Astrocyte (in vitro differentiated cells and primary cell): Measurements from ENCODE around the gene CTDSPL. TPM values are rescaled to one million over a fixed set of nuclear protein-coding genes. Genes with fewer than 3 reads are reported as not detected.

ENCODE experiments used
- DNase-seq: peaks from one replicate; pipeline ENCODE4 v3.0.0-alpha.2; 2010; ENCODE audit warnings: low read depth
- FAIRE-seq: peaks from 2 replicates; lab custom pipeline; 2011; peaks lifted over from hg19 to GRCh38; lab: Jason Lieb, UNC
- H2AFZ ChIP-seq: 2 replicates; pipeline ENCODE4 v1.6.0; 2012; ENCODE audit warnings: low read depth, low read length, inconsistent platforms
- H3K27ac ChIP-seq: 2 replicates; pipeline ENCODE4 v1.5.1; 2011; ENCODE audit warnings: low read depth, low read length, inconsistent platforms
- H3K27me3 ChIP-seq: 2 replicates; pipeline ENCODE4 v1.6.0; 2011; ENCODE audit warnings: low read length, inconsistent platforms; ENCODE audit not compliant: insufficient read depth
- H3K36me3 ChIP-seq: 2 replicates; pipeline ENCODE4 v1.5.1; 2011; ENCODE audit warnings: low read length, inconsistent platforms; ENCODE audit not compliant: insufficient read depth
- H3K4me1 ChIP-seq: 2 replicates; pipeline ENCODE4 v1.5.1; 2011; ENCODE audit warnings: low read length, inconsistent platforms; ENCODE audit not compliant: insufficient read depth
- H3K4me2 ChIP-seq: 2 replicates; pipeline ENCODE4 v1.6.0; 2012; ENCODE audit warnings: low read length, inconsistent platforms
- H3K4me3 ChIP-seq: 2 replicates; pipeline ENCODE4 v1.5.1; 2011; ENCODE audit warnings: low read depth, mild to moderate bottlenecking, low read length, inconsistent platforms; ENCODE audit not compliant: insufficient read depth
- H3K79me2 ChIP-seq: 2 replicates; pipeline ENCODE4 v1.6.0; 2012; ENCODE audit warnings: mild to moderate bottlenecking, low read length, inconsistent platforms; ENCODE audit not compliant: insufficient read depth
- H3K9ac ChIP-seq: 2 replicates; pipeline ENCODE4 v1.6.0; 2012; ENCODE audit warnings: mild to moderate bottlenecking, low read length, inconsistent platforms
- H3K9me3 ChIP-seq: 2 replicates; pipeline ENCODE4 v1.5.1; 2012; ENCODE audit warnings: low read depth, mild to moderate bottlenecking, low read length, inconsistent platforms; ENCODE audit not compliant: insufficient read depth
- H4K20me1 ChIP-seq: 2 replicates; pipeline ENCODE4 v1.6.0; 2012; ENCODE audit warnings: low read length, inconsistent platforms; ENCODE audit not compliant: insufficient read depth
- H3K27ac Mint-ChIP-seq: one replicate; pipeline ENCODE4 v1.8.0; 2021; ENCODE audit warnings: mild to moderate bottlenecking, mixed read lengths; ENCODE audit not compliant: unreplicated experiment
- H3K27me3 Mint-ChIP-seq: one replicate; pipeline ENCODE4 v1.8.0; 2021; ENCODE audit warnings: low read depth, mixed read lengths; ENCODE audit not compliant: unreplicated experiment
- H3K36me3 Mint-ChIP-seq: one replicate; pipeline ENCODE4 v1.8.0; 2021; ENCODE audit warnings: low read depth, mixed read lengths; ENCODE audit not compliant: unreplicated experiment
- H3K4me1 Mint-ChIP-seq: one replicate; pipeline ENCODE4 v1.8.0; 2021; ENCODE audit warnings: low read depth, mixed read lengths; ENCODE audit not compliant: unreplicated experiment
- H3K4me3 Mint-ChIP-seq: one replicate; pipeline ENCODE4 v1.8.0; 2021; ENCODE audit warnings: mild to moderate bottlenecking, moderate library complexity, mixed read lengths; ENCODE audit not compliant: unreplicated experiment
- H3K9me3 Mint-ChIP-seq: one replicate; pipeline ENCODE4 v1.8.0; 2021; ENCODE audit warnings: mild to moderate bottlenecking, mixed read lengths; ENCODE audit not compliant: unreplicated experiment
- EZH2 ChIP-seq: IDR thresholded peaks from 2 replicates; pipeline ENCODE4 v1.6.1; 2012; ENCODE audit warnings: mild to moderate bottlenecking, low read length, inconsistent platforms; ENCODE audit not compliant: insufficient read depth
- total RNA-seq: library from RNA; stranded (reverse); gene quantifications from 2 replicates; pipeline ENCODE4 v1.2.1, GENCODE V29; 2021
- TF ChIP-seq, protein P1 (sequence below): IDR thresholded peaks from 2 replicates; pipeline ENCODE4 v1.5.1; 2011; ENCODE audit warnings: low read depth, mild to moderate bottlenecking, inconsistent platforms, low read length, moderate library complexity; ENCODE audit not compliant: insufficient read depth

CTDSPL gene
- total RNA-seq, 1 donor from 2014 or later = 37.9 TPM

DNA sequence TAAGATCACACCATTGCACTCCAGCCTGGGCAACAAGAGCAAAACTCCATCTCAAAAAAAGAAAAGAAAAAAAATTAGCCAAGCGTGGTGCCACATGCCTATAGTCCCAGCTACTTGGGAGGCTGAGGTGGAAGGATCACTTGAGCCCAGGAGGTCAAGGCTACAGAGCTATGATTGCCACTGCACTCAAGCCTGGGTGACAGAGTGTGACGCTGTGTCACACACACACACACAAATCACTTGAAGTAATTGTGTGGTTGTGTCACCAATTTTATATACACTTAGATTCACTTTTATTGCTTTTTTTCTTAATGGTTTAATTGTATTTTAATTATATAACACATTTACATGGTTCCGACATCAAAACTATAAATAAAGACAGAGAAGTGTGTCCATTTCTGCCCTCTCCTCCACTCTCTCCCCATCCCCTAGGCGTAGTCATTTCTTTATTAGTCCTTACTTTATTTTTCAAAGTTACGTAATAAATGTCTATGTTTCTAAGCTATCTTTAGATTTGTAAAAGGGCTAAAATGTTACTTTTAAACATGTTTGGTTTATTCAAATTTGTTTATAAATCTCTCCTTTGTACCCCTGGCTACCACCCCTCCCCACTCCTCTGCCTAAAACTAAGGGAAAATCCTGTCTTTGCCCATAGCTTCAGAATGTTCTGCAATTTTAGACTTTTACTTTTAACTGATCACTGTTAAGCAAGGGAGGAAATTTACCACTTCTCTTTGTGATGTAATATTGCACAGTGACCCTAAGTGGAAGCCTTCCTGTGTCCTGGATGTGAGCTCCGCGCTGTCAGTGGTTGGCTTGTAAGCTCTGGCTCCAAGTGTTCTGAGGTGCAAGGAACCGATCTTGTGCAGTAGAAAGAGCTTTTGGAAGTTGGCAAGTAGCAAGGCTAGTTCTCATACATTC is 118.1 kb downstream of the CTDSPL start:
- H3K4me3 Mint-ChIP-seq = no peak overlapping the region
- peaks cover 5% of the 10 kb centered on the region for H3K4me1 Mint-ChIP-seq
- TF ChIP-seq, protein P1, sequence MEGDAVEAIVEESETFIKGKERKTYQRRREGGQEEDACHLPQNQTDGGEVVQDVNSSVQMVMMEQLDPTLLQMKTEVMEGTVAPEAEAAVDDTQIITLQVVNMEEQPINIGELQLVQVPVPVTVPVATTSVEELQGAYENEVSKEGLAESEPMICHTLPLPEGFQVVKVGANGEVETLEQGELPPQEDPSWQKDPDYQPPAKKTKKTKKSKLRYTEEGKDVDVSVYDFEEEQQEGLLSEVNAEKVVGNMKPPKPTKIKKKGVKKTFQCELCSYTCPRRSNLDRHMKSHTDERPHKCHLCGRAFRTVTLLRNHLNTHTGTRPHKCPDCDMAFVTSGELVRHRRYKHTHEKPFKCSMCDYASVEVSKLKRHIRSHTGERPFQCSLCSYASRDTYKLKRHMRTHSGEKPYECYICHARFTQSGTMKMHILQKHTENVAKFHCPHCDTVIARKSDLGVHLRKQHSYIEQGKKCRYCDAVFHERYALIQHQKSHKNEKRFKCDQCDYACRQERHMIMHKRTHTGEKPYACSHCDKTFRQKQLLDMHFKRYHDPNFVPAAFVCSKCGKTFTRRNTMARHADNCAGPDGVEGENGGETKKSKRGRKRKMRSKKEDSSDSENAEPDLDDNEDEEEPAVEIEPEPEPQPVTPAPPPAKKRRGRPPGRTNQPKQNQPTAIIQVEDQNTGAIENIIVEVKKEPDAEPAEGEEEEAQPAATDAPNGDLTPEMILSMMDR = no peak
- TF ChIP-seq EZH2 = no peak
- no peaks in the 10 kb centered on the region for H3K4me1 ChIP-seq
- H3K4me2 ChIP-seq = no peak overlapping the region
- H2AFZ ChIP-seq = no peak overlapping the region
- no peak overlapping the region for H3K27ac Mint-ChIP-seq
- no peaks in the 10 kb centered on the region for H3K9me3 ChIP-seq
- no peaks in the 10 kb centered on the region for H3K79me2 ChIP-seq
- no peaks in the 10 kb centered on the region for H3K9me3 Mint-ChIP-seq
- no peak overlapping the region for H3K27ac ChIP-seq
- no peak overlapping the region for H3K9ac ChIP-seq
- DNase-seq (no peak), FAIRE-seq (no peak)
- H3K27me3 ChIP-seq = no peaks in the 10 kb centered on the region
- no peaks in the 10 kb centered on the region for H4K20me1 ChIP-seq
- H3K4me3 ChIP-seq = no peak overlapping the region
- no peaks in the 10 kb centered on the region for H3K27me3 Mint-ChIP-seq
- H3K36me3 Mint-ChIP-seq = peaks cover 13% of the 10 kb centered on the region
- H3K36me3 ChIP-seq = peaks cover 5% of the 10 kb centered on the region

DNA sequence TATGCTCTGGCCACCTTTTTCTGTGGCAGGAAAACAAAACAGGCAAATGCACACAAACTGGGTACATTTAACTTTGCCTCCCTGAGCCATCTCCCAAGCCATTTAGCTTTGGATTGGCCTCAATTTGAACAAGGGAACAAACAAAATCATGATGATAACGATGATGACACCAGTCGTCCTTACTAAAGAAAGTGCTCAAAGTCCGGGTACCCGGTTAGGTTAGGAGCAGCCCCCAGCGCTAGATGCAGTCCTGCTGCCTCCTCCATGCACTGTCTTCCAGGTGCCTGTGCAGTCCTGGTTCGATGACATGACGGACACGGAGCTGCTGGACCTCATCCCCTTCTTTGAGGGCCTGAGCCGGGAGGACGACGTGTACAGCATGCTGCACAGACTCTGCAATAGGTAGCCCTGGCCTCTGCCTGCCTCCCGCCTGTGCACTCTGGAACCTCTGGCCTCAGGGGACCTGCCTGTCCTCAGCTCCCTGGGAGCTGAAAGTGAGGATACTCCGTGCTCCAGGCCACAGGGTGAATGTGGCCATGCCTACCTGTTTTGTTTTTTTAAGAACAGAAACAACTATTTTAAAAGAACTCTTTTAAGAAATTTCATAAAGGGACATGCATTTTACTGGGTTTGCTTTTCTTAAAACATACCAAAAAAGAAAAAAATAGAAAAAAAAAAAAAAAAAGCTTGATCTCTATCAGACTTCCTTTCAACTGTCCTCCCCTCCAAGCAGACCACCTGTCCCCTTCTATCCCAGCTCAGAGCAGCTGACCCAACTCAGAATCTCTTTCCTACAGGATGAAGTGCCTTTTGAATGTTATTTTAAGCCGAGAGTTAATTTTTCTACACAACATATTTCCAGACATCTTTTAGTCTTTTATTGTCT is 119.0 kb downstream of the CTDSPL start:
- TF ChIP-seq, protein P1 = no peak
- no peak for TF ChIP-seq EZH2
- Histone ChIP-seq H2AFZ (no peak overlapping the region), H4K20me1 (no peaks in the 10 kb centered on the region), H3K4me2 (no peak overlapping the region), H3K79me2 (no peaks in the 10 kb centered on the region), H3K4me1 (no peaks in the 10 kb centered on the region), H3K9me3 (no peaks in the 10 kb centered on the region), H3K27ac (no peak overlapping the region), H3K36me3 (peaks cover 5% of the 10 kb centered on the region), H3K27me3 (no peaks in the 10 kb centered on the region), H3K9ac (no peak overlapping the region), H3K4me3 (no peak overlapping the region)
- H3K36me3 Mint-ChIP-seq = peaks cover 16% of the 10 kb centered on the region
- peaks cover 5% of the 10 kb centered on the region for H3K4me1 Mint-ChIP-seq
- no peaks in the 10 kb centered on the region for H3K9me3 Mint-ChIP-seq
- H3K27me3 Mint-ChIP-seq = no peaks in the 10 kb centered on the region
- peak overlapping the region; percentile 44 for H3K27ac Mint-ChIP-seq
- H3K4me3 Mint-ChIP-seq = no peak overlapping the region
- DNase-seq = no peak
- no peak for FAIRE-seq
